Panc1 (cell line): ENCODE data around the gene ZNF726. TPM values are rescaled to one million over a fixed set of nuclear protein-coding genes. Genes with fewer than 3 reads are reported as not detected.
"Not testable (repeated sequence)": the region's sequence is repeated elsewhere in the genome, so short reads cannot be mapped to it uniquely, and the experiment has no call there.

ENCODE experiments used
- ATAC-seq: fragments of 200-7000 bp; cut with Tn5 transposase; 2 replicates; pipeline ENCODE4 v1.9.1; 2020; ENCODE audit warnings: mild to moderate bottlenecking, moderate library complexity
- BruUV-seq: library from RNA; stranded (reverse); fragments of 400-500 nt; replicated peaks from 2 replicates; lab custom pipeline; 2021; lab: Mats Ljungman, UMichigan
- CTCF ChIA-PET: fragments of 300-600 bp; sonication (Branson Sonifier 250); formaldehyde crosslinking; loops from one replicate; lab custom pipeline; 2022; ENCODE audit warnings: antibody characterized with exemption; lab: Charles Lee
- POLR2A ChIA-PET: fragments of 300-600 bp; sonication (Branson Sonifier 250); formaldehyde crosslinking; loops from one replicate; lab custom pipeline; 2022; ENCODE audit warnings: antibody characterized with exemption; lab: Charles Lee
- DNase-seq: peaks from one replicate; pipeline ENCODE4 v3.0.0-alpha.2; 2010; ENCODE audit warnings: low read depth, low spot score
- H3K27ac ChIP-seq: 2 replicates; pipeline ENCODE4 v1.5.1; 2011; ENCODE audit warnings: mild to moderate bottlenecking, low read length, inconsistent platforms
- H3K27me3 ChIP-seq: fragments of 200-500 bp; sonication (Bioruptor generic); 2 replicates; pipeline ENCODE4 v1.6.0; 2014; ENCODE audit warnings: low read length, inconsistent platforms; ENCODE audit not compliant: control insufficient read depth, insufficient read depth
- H3K36me3 ChIP-seq: fragments of 200-500 bp; sonication (Bioruptor generic); 2 replicates; pipeline ENCODE4 v1.5.1; 2014; ENCODE audit warnings: inconsistent platforms, mild to moderate bottlenecking, low read length, moderate library complexity; ENCODE audit not compliant: control insufficient read depth, insufficient read depth
- H3K4me1 ChIP-seq: 2 replicates; pipeline ENCODE4 v1.5.1; 2011; ENCODE audit warnings: inconsistent platforms, mild to moderate bottlenecking, low read length, moderate library complexity; ENCODE audit not compliant: control insufficient read depth, insufficient read depth
- H3K4me3 ChIP-seq, 2 experiments: 2 replicates each; pipeline ENCODE4 v1.5.1; 2011 to 2012; ENCODE audit warnings: low read depth in 2 of 2, low read length in 2 of 2, mild to moderate bottlenecking in 2 of 2, inconsistent platforms in 1 of 2, moderate library complexity in 1 of 2
- H3K9me3 ChIP-seq: fragments of 200-500 bp; sonication (Bioruptor generic); 2 replicates; pipeline ENCODE4 v1.5.1; 2014; ENCODE audit warnings: low read depth, mild to moderate bottlenecking, inconsistent platforms, low read length, moderate library complexity; ENCODE audit not compliant: control insufficient read depth, insufficient read depth
- POLR2AphosphoS5 ChIP-seq: IDR thresholded peaks from 2 replicates; pipeline ENCODE4 v1.6.1; 2012; ENCODE audit warnings: mild to moderate bottlenecking, low read depth, low read length, moderate library complexity
- SIN3A ChIP-seq: IDR thresholded peaks from 2 replicates; pipeline ENCODE4 v1.6.1; 2012; ENCODE audit warnings: low read depth, mild to moderate bottlenecking, low read length, moderate library complexity, borderline replicate concordance; ENCODE audit not compliant: insufficient read depth
- TCF7L2 ChIP-seq: IDR thresholded peaks from 2 replicates; pipeline ENCODE4 v1.6.1; 2011; ENCODE audit warnings: mild to moderate bottlenecking, low read depth, low read length, inconsistent platforms
- in situ Hi-C: cut with HindIII; loops from 2 replicates; pipeline ENCODE4 v1.10.0; 2016; ENCODE audit warnings: low sequenced_read_pairs, low pct_unique_long_range_greater_than_20kb
- intact Hi-C: fragments of 100-400 bp; cut with micrococcal nuclease; formaldehyde crosslinking; loops from one replicate; pipeline ENCODE4 v1.10.0; 2022; ENCODE audit not compliant: unreplicated experiment
- total RNA-seq: library from RNA; stranded (reverse); gene quantifications from one replicate; pipeline ENCODE4 v1.2.1, GENCODE V29; 2021; ENCODE audit not compliant: unreplicated experiment
- TF ChIP-seq, protein P1 (sequence below), 2 experiments: IDR thresholded peaks; 2 replicates each; pipeline ENCODE4 v1.6.1; 2011 to 2012; ENCODE audit warnings: low read depth in 2 of 2, control low read depth in 1 of 2, low read length in 1 of 2, mild to moderate bottlenecking in 1 of 2, moderate library complexity in 1 of 2; ENCODE audit not compliant: insufficient read depth in 1 of 2
- TF ChIP-seq, protein P2 (sequence below): fragments of 450-650 bp; IDR thresholded peaks from 2 replicates; pipeline ENCODE4 v1.5.1; 2017; ENCODE audit warnings: mild to moderate bottlenecking

Gene ZNF726
- total RNA-seq, 1 experiment from 2014 or later: 7.2 TPM

DNA sequence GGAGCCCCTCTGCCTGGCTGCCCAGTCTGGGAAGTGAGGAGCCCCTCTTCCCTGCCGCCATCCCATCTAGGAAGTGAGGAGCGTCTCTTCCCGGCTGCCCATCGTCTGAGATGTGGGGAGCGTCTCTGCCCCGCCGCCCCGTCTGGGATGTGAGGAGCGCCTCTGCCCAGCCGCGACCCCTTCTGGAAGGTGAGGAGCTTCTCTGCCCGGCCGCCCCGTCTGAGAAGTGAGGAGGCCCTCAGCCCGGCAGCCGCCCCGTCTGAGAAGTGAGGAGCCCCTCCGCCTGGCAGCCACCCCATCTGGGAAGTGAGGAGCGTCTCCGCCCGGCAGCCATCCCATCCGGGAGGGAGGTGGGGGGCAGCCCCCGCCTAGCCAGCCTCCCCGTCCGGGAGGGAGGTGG lies 49.2 kb downstream of the ZNF726 start:
- intact Hi-C loops, ATAC-seq, H3K27ac ChIP-seq, H3K4me1 ChIP-seq, H3K9me3 ChIP-seq, DNase-seq, H3K36me3 ChIP-seq, CTCF ChIA-PET, POLR2A ChIA-PET, H3K4me3 ChIP-seq, H3K27me3 ChIP-seq, in situ Hi-C loops, BruUV-seq: not testable (repeated sequence)

DNA sequence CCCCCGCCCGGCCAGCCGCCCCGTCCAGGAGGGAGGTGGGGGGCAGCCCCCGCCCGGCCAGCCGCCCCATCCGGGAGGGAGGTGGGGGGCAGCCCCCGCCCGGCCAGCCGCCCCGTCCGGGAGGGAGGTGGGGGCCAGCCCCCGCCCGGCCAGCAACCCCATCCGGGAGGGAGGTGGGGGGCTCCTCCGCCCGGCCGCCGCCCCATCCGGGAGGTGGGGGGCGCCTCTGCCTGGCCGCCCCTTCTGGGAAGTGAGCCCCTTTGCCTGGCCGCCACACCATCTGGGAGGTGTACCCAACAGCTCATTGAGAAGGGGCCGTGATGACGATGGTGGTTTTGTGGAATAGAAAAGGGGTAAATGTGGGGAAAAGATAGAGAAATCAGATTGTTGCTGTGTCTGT lies 49.6 kb downstream of the ZNF726 start:
- H3K9me3 ChIP-seq, H3K27ac ChIP-seq, ATAC-seq, H3K4me1 ChIP-seq, DNase-seq, POLR2A ChIA-PET, BruUV-seq, H3K36me3 ChIP-seq, H3K4me3 ChIP-seq, CTCF ChIA-PET, intact Hi-C loops, H3K27me3 ChIP-seq, in situ Hi-C loops: not testable (repeated sequence)

DNA sequence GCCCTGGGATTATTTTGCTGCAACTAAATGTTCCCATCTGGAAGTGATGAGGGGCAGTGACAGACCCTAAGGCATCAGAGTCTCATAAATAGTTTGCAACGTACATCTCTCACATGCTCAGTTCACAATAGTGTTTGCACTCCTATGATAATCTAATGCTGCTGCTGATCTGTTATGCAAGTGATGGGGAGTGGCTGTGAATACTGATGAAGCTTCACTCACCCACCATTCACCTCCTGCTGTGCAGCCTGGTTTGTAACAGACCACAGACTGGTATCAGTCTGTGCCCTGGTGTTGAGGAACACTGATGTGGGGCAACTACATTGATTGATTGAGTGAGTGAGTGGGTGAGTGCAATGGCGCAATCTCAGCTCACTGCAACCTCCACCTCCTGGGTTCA lies 54.9 kb downstream of the ZNF726 start:
- CTCF ChIA-PET: no interaction called here
- no peak overlapping the region for H3K27ac ChIP-seq

More for the DNA sequence above, 54.9 kb downstream of the ZNF726 start:
- Histone ChIP-seq H3K36me3 (no peaks in the 10 kb centered on the region), H3K9me3 (no peaks in the 10 kb centered on the region), H3K4me3 (no peak overlapping the region), H3K4me1 (no peaks in the 10 kb centered on the region), H3K27me3 (no peaks in the 10 kb centered on the region)
- DNase-seq (no peak), ATAC-seq (no peak)
- intact Hi-C loops: no loop called here
- no TSS peak for BruUV-seq
- POLR2A ChIA-PET: no interaction called here
- no peak for TF ChIP-seq TCF7L2
- TF ChIP-seq POLR2AphosphoS5: no peak
- TF ChIP-seq, protein P1, sequence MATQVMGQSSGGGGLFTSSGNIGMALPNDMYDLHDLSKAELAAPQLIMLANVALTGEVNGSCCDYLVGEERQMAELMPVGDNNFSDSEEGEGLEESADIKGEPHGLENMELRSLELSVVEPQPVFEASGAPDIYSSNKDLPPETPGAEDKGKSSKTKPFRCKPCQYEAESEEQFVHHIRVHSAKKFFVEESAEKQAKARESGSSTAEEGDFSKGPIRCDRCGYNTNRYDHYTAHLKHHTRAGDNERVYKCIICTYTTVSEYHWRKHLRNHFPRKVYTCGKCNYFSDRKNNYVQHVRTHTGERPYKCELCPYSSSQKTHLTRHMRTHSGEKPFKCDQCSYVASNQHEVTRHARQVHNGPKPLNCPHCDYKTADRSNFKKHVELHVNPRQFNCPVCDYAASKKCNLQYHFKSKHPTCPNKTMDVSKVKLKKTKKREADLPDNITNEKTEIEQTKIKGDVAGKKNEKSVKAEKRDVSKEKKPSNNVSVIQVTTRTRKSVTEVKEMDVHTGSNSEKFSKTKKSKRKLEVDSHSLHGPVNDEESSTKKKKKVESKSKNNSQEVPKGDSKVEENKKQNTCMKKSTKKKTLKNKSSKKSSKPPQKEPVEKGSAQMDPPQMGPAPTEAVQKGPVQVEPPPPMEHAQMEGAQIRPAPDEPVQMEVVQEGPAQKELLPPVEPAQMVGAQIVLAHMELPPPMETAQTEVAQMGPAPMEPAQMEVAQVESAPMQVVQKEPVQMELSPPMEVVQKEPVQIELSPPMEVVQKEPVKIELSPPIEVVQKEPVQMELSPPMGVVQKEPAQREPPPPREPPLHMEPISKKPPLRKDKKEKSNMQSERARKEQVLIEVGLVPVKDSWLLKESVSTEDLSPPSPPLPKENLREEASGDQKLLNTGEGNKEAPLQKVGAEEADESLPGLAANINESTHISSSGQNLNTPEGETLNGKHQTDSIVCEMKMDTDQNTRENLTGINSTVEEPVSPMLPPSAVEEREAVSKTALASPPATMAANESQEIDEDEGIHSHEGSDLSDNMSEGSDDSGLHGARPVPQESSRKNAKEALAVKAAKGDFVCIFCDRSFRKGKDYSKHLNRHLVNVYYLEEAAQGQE (IDR thresholded peaks at IDR 0.05; ENCODE audit: insufficient read depth in 1 of 2, low read depth in 2 of 2, low read length in 1 of 2): no peak
- TF ChIP-seq SIN3A: no peak
- TF ChIP-seq, protein P2, sequence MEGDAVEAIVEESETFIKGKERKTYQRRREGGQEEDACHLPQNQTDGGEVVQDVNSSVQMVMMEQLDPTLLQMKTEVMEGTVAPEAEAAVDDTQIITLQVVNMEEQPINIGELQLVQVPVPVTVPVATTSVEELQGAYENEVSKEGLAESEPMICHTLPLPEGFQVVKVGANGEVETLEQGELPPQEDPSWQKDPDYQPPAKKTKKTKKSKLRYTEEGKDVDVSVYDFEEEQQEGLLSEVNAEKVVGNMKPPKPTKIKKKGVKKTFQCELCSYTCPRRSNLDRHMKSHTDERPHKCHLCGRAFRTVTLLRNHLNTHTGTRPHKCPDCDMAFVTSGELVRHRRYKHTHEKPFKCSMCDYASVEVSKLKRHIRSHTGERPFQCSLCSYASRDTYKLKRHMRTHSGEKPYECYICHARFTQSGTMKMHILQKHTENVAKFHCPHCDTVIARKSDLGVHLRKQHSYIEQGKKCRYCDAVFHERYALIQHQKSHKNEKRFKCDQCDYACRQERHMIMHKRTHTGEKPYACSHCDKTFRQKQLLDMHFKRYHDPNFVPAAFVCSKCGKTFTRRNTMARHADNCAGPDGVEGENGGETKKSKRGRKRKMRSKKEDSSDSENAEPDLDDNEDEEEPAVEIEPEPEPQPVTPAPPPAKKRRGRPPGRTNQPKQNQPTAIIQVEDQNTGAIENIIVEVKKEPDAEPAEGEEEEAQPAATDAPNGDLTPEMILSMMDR: no peak
- in situ Hi-C loops: no loop called here
